ENCODE results near the gene GSTK1.

GRCh38 chr7:143222782-143223181 lies 40.5 kb upstream of the GSTK1 start:
- TF ChIP-seq CTCF (IDR thresholded peaks at IDR 0.05; ENCODE audit: poor library complexity) (no peak), EZH2 (IDR thresholded peaks at IDR 0.05; ENCODE audit: borderline replicate concordance) (no peak)

Data from hepatocyte (in vitro differentiated cells).